ENCODE data around the gene SMAD7. TPM values are rescaled to one million over a fixed set of nuclear protein-coding genes. Genes with fewer than 3 reads are reported as not detected.

SMAD7 gene
- total and polyA plus RNA-seq, 9 donors: 10.7 to 36.5 (median 13.7) TPM

DNA sequence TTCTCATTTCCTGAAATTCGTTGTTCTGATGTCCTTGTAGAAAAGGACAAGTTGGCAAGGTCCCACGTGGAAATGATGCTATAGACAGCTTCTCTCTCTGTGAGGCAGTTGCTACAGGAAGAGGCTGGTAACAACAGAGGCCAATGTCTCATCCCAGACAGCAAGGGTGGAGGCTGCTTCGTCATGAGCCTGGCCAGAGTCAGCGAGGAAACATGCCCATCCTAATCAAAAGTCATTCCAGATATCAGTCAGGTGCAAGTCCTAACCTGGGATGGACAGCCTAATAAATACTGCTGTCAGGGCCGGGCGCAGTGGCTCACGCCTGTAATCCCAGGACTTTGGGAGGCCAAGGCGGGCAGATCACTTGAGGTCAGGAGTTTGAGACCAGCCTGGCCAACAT is 6.4 kb upstream of the SMAD7 start:
- no peak overlapping the region for H3K27ac ChIP-seq

DNA sequence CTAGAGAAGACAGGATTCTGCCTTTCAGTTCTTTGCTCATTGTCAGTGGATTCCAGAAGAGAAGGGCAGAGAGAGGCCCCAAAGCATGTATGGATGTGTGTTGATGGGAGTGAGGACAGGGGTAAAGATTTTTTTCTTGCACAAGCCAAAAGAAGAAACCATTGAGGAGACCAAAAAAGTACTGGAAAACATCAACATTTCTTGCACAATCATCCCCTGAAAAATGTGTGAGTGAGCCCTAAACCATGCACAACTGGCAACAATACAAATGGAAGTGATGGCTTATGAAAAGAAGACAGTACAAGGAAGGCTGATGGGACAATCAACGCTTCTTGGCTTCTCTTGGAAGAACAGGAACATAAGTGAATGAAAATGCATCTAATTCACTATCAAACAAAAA is 5.6 kb upstream of the SMAD7 start:
- no peaks in the 10 kb centered on the region for H3K36me3 ChIP-seq
- no peaks in the 10 kb centered on the region for H3K9me3 ChIP-seq
- H3K4me1 ChIP-seq (ENCODE audit: insufficient read depth): peaks cover 15% of the 10 kb centered on the region
- WGBS, 3 donors: 60 to 89% (median 70%) methylated on average over 1 of the region's 1 CpG
- no peaks in the 10 kb centered on the region for H3K27me3 ChIP-seq
- peak overlapping the region; percentile 38 to 44 for H3K27ac ChIP-seq
- TF ChIP-seq EP300 (IDR thresholded peaks at IDR 0.05) (no peak), POLR2A (IDR thresholded peaks at IDR 0.05) (no peak), CTCF (IDR thresholded peaks at IDR 0.05) (no peak)
- intact Hi-C loops (cut with DNase I): loop anchor here in 2 of 4 donors (10.0 kb wide), 1 partner anchor 282 kb away; no protein-coding TSS in a partner anchor
- DNase-seq: peak in 1 of 5 donors; percentile 51
- H3K4me3 ChIP-seq: no peak overlapping the region

More for the DNA sequence above, 6.4 kb upstream of the SMAD7 start:
- TF ChIP-seq POLR2A (IDR thresholded peaks at IDR 0.05): no peak
- no peak for TF ChIP-seq CTCF (IDR thresholded peaks at IDR 0.05)
- no peak for TF ChIP-seq EP300 (IDR thresholded peaks at IDR 0.05)
- H3K4me1 ChIP-seq (ENCODE audit: insufficient read depth): peaks cover 15% of the 10 kb centered on the region
- no peaks in the 10 kb centered on the region for H3K36me3 ChIP-seq
- no peak overlapping the region for H3K4me3 ChIP-seq
- intact Hi-C loops (cut with DNase I): loop anchor here in 2 of 4 donors (10.0 kb wide), 1 partner anchor 282 kb away; no protein-coding TSS in a partner anchor
- no peak for DNase-seq
- no peaks in the 10 kb centered on the region for H3K9me3 ChIP-seq
- no peaks in the 10 kb centered on the region for H3K27me3 ChIP-seq
- WGBS, 3 donors: 84 to 89% (median 84%) methylated on average over 8 of the region's 8 CpGs

DNA sequence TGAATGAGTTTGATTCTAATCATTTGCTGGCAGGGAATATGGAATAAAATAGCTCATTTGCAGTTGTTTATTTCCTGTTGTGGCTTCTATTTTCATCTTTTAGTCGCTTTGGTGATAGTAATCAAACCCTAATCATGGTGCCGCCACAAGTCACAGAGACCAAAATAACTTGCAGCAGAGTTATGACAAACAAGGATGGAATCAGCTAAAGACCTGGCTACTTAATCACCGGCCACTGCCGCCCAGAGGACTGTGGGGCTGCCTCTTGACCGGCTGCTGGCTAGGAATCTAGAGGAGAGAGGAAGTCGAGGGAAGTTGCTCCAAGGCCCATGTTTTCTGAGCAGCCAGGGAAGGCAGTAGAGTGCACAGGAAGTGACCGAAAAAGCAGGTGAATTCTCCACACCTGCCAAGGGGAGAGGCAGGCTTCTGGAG is 5.1 kb upstream of the SMAD7 start:
- no peak overlapping the region for H3K4me3 ChIP-seq
- intact Hi-C loops (cut with DNase I): loop anchor here in 2 of 4 donors (10.0 kb wide), 1 partner anchor 281 kb away; no protein-coding TSS in a partner anchor
- no peaks in the 10 kb centered on the region for H3K9me3 ChIP-seq
- no peaks in the 10 kb centered on the region for H3K36me3 ChIP-seq
- peaks cover 14% of the 10 kb centered on the region for H3K4me1 ChIP-seq (ENCODE audit: insufficient read depth)
- no peaks in the 10 kb centered on the region for H3K27me3 ChIP-seq
- peak overlapping the region; percentile 38 to 44 for H3K27ac ChIP-seq
- DNase-seq: peak in 1 of 5 donors; percentile 37
- TF ChIP-seq CTCF (IDR thresholded peaks at IDR 0.05): no peak
- no peak for TF ChIP-seq POLR2A (IDR thresholded peaks at IDR 0.05)
- TF ChIP-seq EP300 (IDR thresholded peaks at IDR 0.05): no peak
- WGBS, 3 donors: 37 to 56% (median 42%) methylated on average over 7 of the region's 7 CpGs

GRCh38 chr18:48954886-48955819 is 4.4 kb upstream of the SMAD7 start:
- Histone ChIP-seq H3K27ac (peak overlapping the region; percentile 38 to 44), H3K36me3 (no peaks in the 10 kb centered on the region), H3K27me3 (no peaks in the 10 kb centered on the region), H3K4me3 (no peak overlapping the region), H3K9me3 (no peaks in the 10 kb centered on the region), H3K4me1 (ENCODE audit: insufficient read depth) (peaks cover 12% of the 10 kb centered on the region)
- intact Hi-C loops (cut with DNase I): loop anchor here in 2 of 4 donors (10.0 kb wide), 1 partner anchor 280 kb away; no protein-coding TSS in a partner anchor
- peak in 1 of 5 donors; percentile 20 for DNase-seq
- 88 to 95% (median 93%) methylated on average over 14 of the region's 14 CpGs for WGBS, 3 donors
- TF ChIP-seq POLR2A (IDR thresholded peaks at IDR 0.05) (no peak), EP300 (IDR thresholded peaks at IDR 0.05) (no peak), CTCF (IDR thresholded peaks at IDR 0.05) (no peak)

All from ovary (tissue), 9 donors.